GM21576 (cell line): Measurements from ENCODE around the gene FNBP1.

Experiments
- ATAC-seq: cut with Tn5 transposase; IDR thresholded peaks from one replicate; pipeline ENCODE4 v1.9.1; 2021; ENCODE audit warnings: mild to moderate bottlenecking, moderate library complexity; ENCODE audit not compliant: unreplicated experiment

The FNBP1 gene

DNA sequence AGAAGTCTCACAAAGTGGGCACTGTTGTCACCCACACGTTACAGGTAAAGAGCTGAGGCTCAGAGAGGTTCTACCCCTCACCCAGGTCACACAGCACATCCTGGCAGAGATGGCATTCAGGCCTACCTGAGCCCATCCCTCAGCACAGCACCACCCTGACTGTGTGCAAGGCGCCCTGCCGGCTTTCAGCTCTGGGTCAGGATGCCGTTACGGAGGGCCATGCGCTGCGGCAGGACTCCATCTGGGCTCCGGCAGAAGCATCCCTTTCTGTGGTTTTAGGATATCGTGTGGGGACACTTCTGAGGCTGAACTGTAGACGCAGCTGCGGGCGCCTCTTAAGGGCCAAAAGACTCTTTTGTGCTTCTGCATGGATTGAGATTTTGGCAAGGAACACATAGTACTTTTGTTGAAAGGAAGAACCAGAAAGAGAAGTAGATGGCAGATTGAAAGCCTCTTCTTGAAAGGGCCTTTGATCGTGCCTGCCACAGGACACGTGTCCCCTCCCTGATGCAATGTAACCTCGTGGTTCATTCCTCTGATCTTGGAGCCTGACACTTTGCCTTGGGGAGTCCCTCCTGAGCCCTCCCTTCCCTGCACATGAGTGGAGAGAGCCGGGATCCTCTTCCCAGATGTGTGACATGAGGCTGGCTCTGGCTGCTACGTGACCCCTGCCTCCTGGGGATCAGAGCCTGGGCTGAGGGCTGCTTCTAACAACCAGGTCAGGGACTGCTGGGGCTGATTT lies 176.4 kb downstream of the FNBP1 start:
- no peak for ATAC-seq

- ATAC-seq = no peak
These were observed 177.2 kb downstream of the FNBP1 start for GRCh38 chr9:129865668-129866320.

GRCh38 chr9:129864991-129865647 lies 177.9 kb downstream of the FNBP1 start:
- no peak for ATAC-seq

GRCh38 chr9:129863059-129863690 lies 179.8 kb downstream of the FNBP1 start:
- peak; percentile 46 for ATAC-seq

DNA sequence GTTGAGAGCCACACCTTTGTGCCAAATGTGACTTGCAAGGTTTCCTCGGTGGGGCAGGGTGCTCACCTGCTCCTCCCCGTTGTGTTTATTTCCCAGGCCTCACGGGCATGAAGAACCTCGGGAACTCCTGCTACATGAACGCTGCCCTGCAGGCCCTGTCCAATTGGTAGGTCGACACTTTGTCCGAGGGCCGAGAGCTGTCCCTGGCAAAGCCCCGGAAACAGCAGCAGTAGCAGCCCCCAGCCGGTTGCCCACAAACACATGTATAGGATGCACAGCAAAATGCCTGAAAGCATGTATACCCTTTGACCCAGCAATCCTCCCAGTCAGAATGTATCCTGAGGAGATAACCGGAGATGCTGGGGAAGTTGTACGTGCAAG lies 181.6 kb downstream of the FNBP1 start:
- no peak for ATAC-seq

DNA sequence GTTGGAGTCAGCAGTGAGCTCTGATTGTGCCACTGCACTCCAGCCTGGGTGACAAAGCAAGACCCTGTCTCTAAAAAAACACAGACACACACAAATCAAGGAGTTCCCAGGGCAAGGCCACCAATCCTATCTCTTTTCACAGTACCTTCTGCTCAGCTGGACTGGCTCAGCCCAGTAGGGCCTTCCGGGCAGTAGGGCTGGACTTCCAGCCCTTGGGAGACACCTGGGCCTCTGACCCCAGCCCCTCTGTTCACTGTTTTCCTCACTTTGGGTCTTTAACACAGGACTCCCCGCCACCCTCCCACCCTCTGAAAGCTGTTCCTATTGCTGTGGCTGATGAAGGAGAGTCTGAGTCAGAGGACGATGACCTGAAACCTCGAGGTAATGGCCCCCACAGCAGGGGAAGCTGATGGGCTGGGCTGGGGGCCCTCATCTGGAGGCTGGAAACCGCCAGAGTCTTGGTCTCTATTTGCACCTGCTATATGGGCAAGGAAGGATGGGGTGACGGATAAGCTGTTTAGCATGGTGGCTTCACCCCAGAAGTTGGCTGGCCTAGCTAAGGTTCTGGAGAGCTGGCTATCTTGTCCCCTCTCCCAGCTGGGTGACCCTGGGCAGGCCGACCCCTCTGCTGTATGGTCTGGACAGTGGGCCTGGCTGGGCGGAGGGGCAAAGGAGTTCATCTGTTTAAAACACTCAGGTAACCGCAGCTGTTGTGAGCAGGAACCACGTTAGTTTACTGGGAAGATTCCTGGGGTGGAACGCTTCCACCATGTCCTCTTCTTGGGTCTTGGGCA lies 182.1 kb downstream of the FNBP1 start:
- ATAC-seq = no peak

GRCh38 chr9:129858167-129858962 lies 184.6 kb downstream of the FNBP1 start:
- no peak for ATAC-seq

DNA sequence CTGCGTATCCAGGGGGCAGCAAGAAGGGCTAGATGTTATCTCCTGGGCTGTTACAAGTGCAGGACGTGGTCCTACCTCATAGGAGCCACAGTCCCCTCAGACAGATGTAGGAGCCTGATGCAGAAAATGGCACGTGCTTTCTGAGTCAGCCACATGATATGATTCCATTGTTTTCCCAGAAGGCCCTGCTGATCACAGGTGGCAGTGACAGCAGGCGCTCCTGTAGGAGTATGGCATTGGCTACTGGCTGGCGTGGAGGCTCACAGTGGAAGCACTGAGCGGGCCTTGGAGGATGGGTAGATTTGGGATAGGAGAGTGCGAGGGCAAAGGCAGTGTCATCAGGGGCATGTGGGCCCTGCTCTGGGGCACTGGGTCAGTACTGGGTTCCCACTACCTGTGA lies 185.8 kb downstream of the FNBP1 start:
- ATAC-seq = no peak

DNA sequence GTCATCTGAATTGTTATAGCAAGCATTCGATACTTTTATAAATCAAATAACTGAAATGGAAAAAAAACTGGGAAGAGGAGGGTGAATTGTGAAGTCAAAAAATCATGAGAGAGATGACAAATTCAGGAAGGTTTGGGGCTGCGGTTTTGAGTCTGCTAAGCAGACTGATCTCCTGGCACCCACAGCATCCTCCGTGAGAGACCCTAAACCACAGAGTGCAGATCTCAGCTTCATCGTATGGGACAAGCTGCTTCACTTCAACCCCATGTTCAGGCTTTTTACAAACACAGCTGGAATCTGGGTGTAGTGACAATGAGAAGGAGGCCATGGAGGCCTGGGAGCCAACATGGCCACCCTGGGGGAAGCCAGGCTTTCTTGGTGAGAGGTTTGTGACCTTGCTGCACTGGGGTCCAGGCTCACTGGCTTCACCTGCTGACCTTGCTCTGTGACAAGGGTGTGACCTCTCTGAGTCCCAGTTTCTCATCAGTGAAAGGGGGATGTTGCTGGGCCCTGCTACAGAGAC lies 188.3 kb downstream of the FNBP1 start:
- ATAC-seq = no peak

DNA sequence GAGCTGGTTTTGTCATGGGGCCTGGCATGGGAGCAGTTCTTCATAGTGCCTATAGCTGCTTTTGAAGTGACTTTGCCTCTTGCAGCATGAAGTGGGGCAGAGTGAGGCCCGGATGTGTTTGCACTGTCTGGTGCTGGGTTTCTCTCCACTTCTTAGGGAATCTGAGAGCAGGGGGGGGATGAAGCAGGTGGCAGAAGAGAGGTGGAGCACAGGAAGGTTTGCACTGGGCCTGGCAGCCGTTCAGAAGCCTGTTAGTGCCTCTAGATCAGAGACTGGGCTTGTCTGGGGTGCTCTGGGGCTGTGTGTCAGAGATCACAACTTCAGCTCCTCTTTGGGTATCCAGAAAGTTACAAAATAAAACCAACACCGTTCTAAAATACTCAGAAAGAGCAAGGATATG lies 189.4 kb downstream of the FNBP1 start:
- ATAC-seq = no peak

DNA sequence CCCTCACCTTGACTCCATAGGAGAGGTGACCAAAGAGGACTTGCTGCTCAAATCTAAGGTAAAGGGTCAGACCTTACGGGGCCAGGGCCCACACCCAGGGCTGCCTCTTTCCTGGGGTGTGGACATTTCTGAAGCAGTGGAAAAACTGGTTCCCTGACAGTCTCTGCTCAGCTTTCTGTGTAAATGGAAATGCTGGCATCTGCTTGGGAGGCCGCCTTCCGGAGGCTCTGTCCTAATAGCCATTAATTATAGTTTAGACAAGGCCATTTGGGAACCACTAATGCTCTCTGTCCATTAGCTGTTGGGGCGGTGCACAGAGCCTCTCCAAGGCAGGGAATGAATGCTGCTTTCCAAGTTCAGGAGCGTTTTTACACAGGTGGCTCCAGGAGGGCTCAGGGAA lies 190.4 kb downstream of the FNBP1 start:
- ATAC-seq = no peak

GRCh38 chr9:129851821-129852220 lies 191.2 kb downstream of the FNBP1 start:
- ATAC-seq = no peak

GRCh38 chr9:129850821-129851550 lies 192.0 kb downstream of the FNBP1 start:
- no peak for ATAC-seq

GRCh38 chr9:129849901-129850300 lies 193.1 kb downstream of the FNBP1 start:
- no peak for ATAC-seq

DNA sequence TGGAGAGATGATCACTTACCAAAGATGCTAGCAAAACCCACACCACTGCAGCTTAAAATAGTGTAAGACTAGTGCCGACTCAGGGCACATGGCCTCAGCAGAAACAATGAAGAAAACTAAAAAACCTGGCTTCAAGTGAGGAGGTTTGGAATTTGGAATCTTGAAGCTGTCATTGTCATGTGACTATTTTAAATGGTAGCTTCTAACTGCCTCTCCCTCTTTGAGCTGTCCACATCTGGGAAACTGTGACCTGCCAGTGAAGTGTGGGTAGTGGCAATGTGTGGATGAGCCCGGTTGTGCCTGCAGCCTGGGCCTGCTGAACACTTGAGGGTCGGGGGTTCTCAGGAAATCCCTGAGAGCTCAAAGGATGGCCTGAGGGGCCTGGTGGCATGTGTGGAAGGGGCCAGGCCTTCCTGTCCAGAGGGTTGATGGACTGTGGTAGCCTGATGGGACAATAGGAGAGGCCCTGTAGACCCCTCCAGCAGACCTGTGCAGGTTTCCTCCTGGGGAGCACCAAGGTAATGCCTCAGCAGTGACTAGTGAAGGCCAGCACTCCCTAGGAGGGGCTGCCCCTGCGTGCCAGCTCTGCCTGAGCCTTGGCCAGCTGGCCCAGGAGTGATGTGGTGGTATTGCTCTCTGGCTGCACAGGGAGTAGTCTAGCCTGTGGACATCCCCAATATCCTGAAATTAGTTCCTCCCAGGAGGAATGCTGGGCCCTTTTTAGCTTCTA lies 194.1 kb downstream of the FNBP1 start:
- no peak for ATAC-seq

- no peak for ATAC-seq
These were observed 197.6 kb downstream of the FNBP1 start for GRCh38 chr9:129845373-129845772.

- ATAC-seq = no peak
These were observed 201.9 kb downstream of the FNBP1 start for GRCh38 chr9:129841071-129841470.

- no peak for ATAC-seq
These were observed 203.0 kb downstream of the FNBP1 start for GRCh38 chr9:129840034-129840433.
